Measurements from ENCODE around the gene ADGRB2. TPM values are rescaled to one million over a fixed set of nuclear protein-coding genes. Genes with fewer than 3 reads are reported as not detected.
A peak's percentile ranks its signal among the peaks of the same experiment; 100 is the strongest.

Gene ADGRB2
- total RNA-seq, 1 donor from 2014 or later, result 7.1 TPM

- TF ChIP-seq, protein P1, sequence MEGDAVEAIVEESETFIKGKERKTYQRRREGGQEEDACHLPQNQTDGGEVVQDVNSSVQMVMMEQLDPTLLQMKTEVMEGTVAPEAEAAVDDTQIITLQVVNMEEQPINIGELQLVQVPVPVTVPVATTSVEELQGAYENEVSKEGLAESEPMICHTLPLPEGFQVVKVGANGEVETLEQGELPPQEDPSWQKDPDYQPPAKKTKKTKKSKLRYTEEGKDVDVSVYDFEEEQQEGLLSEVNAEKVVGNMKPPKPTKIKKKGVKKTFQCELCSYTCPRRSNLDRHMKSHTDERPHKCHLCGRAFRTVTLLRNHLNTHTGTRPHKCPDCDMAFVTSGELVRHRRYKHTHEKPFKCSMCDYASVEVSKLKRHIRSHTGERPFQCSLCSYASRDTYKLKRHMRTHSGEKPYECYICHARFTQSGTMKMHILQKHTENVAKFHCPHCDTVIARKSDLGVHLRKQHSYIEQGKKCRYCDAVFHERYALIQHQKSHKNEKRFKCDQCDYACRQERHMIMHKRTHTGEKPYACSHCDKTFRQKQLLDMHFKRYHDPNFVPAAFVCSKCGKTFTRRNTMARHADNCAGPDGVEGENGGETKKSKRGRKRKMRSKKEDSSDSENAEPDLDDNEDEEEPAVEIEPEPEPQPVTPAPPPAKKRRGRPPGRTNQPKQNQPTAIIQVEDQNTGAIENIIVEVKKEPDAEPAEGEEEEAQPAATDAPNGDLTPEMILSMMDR (IDR thresholded peaks at IDR 0.05), result no peak
- TF ChIP-seq EZH2 (IDR thresholded peaks at IDR 0.05) (no peak), EZH2phosphoT487 (IDR thresholded peaks at IDR 0.05) (no peak)
- peaks cover 24% of the 10 kb centered on the region for H3K4me1 ChIP-seq
- peaks cover 16% of the 10 kb centered on the region for H3F3A ChIP-seq (ENCODE audit: low read depth)
- no peaks in the 10 kb centered on the region for H3K9me3 Mint-ChIP-seq
- no peaks in the 10 kb centered on the region for H3K9me3 ChIP-seq (ENCODE audit: low read depth)
- peak overlapping the region; percentile 82 for H2AFZ ChIP-seq (replicated peaks)
- H4K20me1 ChIP-seq (ENCODE audit: low read depth), result no peaks in the 10 kb centered on the region
- no peaks in the 10 kb centered on the region for H3K36me3 Mint-ChIP-seq
- H3K4me2 ChIP-seq, result peak overlapping the region; percentile 66
- DNase-seq (ENCODE audit: low spot score), result peak; percentile 74
- no peak overlapping the region for H3K27ac ChIP-seq
- peak overlapping the region; percentile 29 for H3K4me3 Mint-ChIP-seq
- no peak overlapping the region for H3K4me3 ChIP-seq
- peaks cover 13% of the 10 kb centered on the region for H3K27me3 Mint-ChIP-seq (ENCODE audit: insufficient read depth, low read depth)
- H3K27ac Mint-ChIP-seq, result peak overlapping the region; percentile 82
- no peaks in the 10 kb centered on the region for H3K27me3 ChIP-seq
- H3K9ac ChIP-seq, result no peak overlapping the region
- H3K36me3 ChIP-seq, result no peaks in the 10 kb centered on the region
- H3K79me2 ChIP-seq (ENCODE audit: low read depth), result no peaks in the 10 kb centered on the region
- peaks cover 59% of the 10 kb centered on the region for H3K4me1 Mint-ChIP-seq
Observed at GRCh38 chr1:31781756-31782371, 17.7 kb upstream of the ADGRB2 start.

DNA sequence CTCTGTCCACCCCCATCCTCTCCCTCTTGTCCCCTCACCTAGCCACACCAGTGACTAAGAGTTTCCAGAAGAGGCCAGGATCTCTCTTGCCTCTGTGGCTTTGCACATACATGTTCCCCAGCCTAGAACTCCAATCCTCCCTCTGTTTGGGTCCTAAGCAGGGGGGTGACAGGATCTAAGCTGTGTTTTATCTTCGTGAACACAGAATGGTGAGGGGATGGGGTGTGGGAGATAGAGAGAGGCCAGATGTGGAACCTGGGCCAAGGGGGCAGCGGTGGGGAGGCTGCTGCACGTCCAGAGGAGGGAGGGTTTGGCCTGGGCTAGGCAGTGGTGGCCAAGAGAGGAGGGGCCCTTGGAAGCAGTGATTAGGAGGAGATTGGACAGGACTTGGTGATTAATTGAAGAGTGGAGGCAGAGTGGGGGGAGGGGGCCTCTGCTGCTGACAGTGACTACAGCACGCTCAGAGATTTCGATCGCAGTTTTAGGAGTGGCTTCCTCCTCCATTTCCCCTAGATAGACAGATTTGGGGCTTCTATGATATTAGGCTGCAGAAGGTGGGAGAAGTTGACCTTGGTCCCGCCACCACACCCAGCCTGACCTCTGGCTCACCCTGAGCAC lies 17.1 kb upstream of the ADGRB2 start:
- Histone ChIP-seq H3K4me1 (peaks cover 28% of the 10 kb centered on the region), H3K4me3 (no peak overlapping the region), H2AFZ (replicated peaks) (no peak overlapping the region)

DNA sequence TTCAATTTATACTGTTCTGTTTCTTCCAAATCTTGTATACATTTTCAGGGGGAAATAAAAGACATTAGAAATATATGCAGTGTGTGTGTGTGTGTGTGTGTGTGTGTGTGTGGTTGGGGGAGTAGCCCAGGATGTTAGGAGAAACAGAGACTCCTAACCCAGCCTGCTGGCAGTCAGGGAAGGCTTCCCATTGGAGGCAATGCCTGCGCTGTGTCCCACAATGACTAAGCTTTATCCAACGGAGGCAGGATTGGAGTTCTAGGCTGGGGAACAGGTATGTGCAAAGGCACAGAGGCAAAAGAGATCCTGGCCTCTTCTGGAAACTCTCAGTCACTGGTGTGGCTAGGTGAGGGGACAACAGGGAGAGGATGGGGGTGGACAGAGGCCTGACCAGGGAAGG lies 16.5 kb upstream of the ADGRB2 start:
- Histone ChIP-seq H3K4me2 (no peak overlapping the region), H4K20me1 (ENCODE audit: low read depth) (no peaks in the 10 kb centered on the region), H3K79me2 (ENCODE audit: low read depth) (no peaks in the 10 kb centered on the region), H3K9me3 (ENCODE audit: low read depth) (no peaks in the 10 kb centered on the region), H3K9ac (no peak overlapping the region), H3K4me3 (no peak overlapping the region), H3K36me3 (no peaks in the 10 kb centered on the region), H3F3A (ENCODE audit: low read depth) (peaks cover 18% of the 10 kb centered on the region), H3K27me3 (peaks cover 11% of the 10 kb centered on the region), H3K4me1 (peaks cover 29% of the 10 kb centered on the region), H3K27ac (no peak overlapping the region), H2AFZ (replicated peaks) (no peak overlapping the region)
- DNase-seq (ENCODE audit: low spot score), result no peak
- no peaks in the 10 kb centered on the region for H3K9me3 Mint-ChIP-seq
- peak overlapping the region; percentile 9 for H3K4me3 Mint-ChIP-seq
- H3K27ac Mint-ChIP-seq, result peak overlapping the region; percentile 9
- no peaks in the 10 kb centered on the region for H3K36me3 Mint-ChIP-seq
- no peak for TF ChIP-seq EZH2 (IDR thresholded peaks at IDR 0.05)
- TF ChIP-seq, protein P1 (IDR thresholded peaks at IDR 0.05), result no peak
- TF ChIP-seq EZH2phosphoT487 (IDR thresholded peaks at IDR 0.05), result no peak
- H3K27me3 Mint-ChIP-seq (ENCODE audit: insufficient read depth, low read depth), result peaks cover 14% of the 10 kb centered on the region
- H3K4me1 Mint-ChIP-seq, result peaks cover 51% of the 10 kb centered on the region

More for the DNA sequence above, 17.1 kb upstream of the ADGRB2 start:
- H3K27me3 Mint-ChIP-seq (ENCODE audit: insufficient read depth, low read depth), result peaks cover 11% of the 10 kb centered on the region
- no peaks in the 10 kb centered on the region for H3K36me3 ChIP-seq
- peak overlapping the region; percentile 66 for H3K4me2 ChIP-seq
- no peak overlapping the region for H3K4me3 Mint-ChIP-seq
- no peak overlapping the region for H3K27ac ChIP-seq
- H3F3A ChIP-seq (ENCODE audit: low read depth), result peaks cover 18% of the 10 kb centered on the region
- H3K36me3 Mint-ChIP-seq, result no peaks in the 10 kb centered on the region
- H3K9me3 ChIP-seq (ENCODE audit: low read depth), result no peaks in the 10 kb centered on the region
- peak overlapping the region; percentile 82 for H3K27ac Mint-ChIP-seq
- no peak for DNase-seq (ENCODE audit: low spot score)
- TF ChIP-seq, protein P1 (IDR thresholded peaks at IDR 0.05), result no peak
- TF ChIP-seq EZH2phosphoT487 (IDR thresholded peaks at IDR 0.05) (no peak), EZH2 (IDR thresholded peaks at IDR 0.05) (no peak)
- H3K9me3 Mint-ChIP-seq, result no peaks in the 10 kb centered on the region
- peaks cover 55% of the 10 kb centered on the region for H3K4me1 Mint-ChIP-seq
- H4K20me1 ChIP-seq (ENCODE audit: low read depth), result no peaks in the 10 kb centered on the region
- peaks cover 5% of the 10 kb centered on the region for H3K27me3 ChIP-seq
- H3K9ac ChIP-seq, result no peak overlapping the region
- no peaks in the 10 kb centered on the region for H3K79me2 ChIP-seq (ENCODE audit: low read depth)
